ENCODE measurements around the gene NAAA. TPM values are rescaled to one million over a fixed set of nuclear protein-coding genes. Genes with fewer than 3 reads are reported as not detected.
"Not testable (repeated sequence)": the region's sequence is repeated elsewhere in the genome, so short reads cannot be mapped to it uniquely, and the experiment has no call there.

Gene NAAA
- total RNA-seq, 1 donor from 2014 or later = 28.6 TPM

DNA sequence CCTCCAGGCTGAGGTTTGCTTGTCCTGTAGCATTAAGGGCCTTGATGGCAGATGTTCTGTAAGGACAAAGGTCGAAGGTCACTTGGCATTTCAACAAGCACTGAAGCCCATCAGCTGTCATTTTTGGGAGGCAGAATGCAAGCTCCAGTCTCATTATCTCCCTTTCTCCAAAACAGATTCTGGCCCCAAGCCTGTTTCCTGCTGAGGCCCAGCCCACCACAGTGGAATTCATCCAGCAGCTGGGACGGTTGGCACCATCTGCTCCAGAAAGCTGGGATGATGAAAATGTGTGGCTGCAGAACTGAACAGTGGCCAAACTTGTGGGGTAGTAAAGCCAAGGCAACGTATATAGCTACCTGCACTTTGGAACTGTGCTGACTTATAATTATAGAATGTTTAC lies 20.9 kb downstream of the NAAA start:
- DNase-seq (ENCODE audit: low read depth in 2 of 2) = peak in 1 of 2 donors; percentile 48

- peak; percentile 63 to 73 for DNase-seq (ENCODE audit: low read depth in 2 of 2)
These were observed 24.6 kb downstream of the NAAA start for GRCh38 chr4:75916091-75916661.

DNA sequence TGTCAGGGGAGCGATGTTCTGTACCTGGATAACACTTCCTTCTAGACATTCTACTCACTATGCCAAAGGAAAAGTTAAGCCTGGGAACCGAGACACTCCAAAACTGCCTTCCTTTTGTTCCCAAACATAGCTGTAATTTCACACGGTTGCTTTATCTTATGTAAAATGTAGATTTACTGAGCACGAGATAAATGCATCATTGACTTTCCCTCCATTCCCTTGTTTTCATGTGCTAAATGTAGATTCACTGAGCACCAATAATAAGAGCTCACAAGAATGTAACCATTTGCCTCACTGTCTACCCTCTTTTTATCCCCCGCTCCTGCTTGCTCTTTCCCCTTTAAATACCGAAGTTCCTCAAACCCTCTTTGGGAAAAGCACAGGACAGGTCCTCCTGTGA lies 27.8 kb downstream of the NAAA start:
- DNase-seq (ENCODE audit: low read depth in 2 of 2) = no peak

DNA sequence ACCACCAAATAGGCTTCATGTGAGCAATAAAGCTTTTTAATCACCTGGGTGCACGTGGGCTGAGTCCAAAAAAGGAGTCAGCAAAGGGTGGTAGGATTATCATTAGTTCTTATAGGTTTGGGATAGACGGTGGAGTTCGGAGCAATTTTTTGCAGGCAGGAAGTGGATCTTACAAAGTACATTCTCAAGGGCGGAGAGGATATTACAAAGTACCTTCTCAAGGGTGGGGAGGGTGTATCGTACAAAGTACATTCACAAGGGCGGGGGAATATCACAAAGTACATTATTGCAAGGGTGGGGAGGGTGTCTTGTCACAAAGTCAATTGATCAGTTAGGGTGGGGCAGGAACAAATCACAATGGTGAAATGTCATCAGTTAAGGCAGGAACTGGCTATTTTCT lies 30.0 kb downstream of the NAAA start:
- not testable (repeated sequence) for DNase-seq (ENCODE audit: low read depth in 2 of 2)

- DNase-seq (ENCODE audit: low read depth in 2 of 2) = no peak
These were observed 31.4 kb downstream of the NAAA start for GRCh38 chr4:75909405-75909804.

GRCh38 chr4:75908555-75908954 lies 32.3 kb downstream of the NAAA start:
- DNase-seq (ENCODE audit: low read depth in 2 of 2) = no peak

DNA sequence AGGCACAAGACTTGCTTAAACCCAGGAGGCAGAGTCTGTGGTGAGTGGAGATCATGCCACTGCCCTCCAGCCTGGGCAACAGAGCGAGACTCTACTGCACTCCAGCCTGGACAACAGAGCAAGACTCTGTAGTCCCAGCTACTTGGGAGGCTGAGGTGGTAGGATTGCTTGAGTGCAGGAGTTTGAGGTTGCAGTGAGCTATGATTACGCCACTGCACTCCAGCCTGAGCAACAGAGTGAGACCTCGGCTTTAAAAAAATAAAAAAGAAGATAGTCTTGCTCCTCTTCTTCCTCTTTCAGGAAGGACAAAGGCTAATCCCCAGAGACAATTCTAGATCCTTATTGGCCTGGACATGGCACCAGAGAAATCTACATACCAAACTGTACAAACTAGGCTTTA lies 32.8 kb downstream of the NAAA start:
- no peak for DNase-seq (ENCODE audit: low read depth in 2 of 2)

- no peak for DNase-seq (ENCODE audit: low read depth in 2 of 2)
These were observed 36.7 kb downstream of the NAAA start for GRCh38 chr4:75904076-75904475.

GRCh38 chr4:75902352-75902751 lies 38.5 kb downstream of the NAAA start, which contains the start of gene PPEF2:
Gene PPEF2 (minus strand): TSS chr4:75902452. CDS start chr4:75896325, 6,127 bp downstream.
- no peak for DNase-seq (ENCODE audit: low read depth in 2 of 2)

DNA sequence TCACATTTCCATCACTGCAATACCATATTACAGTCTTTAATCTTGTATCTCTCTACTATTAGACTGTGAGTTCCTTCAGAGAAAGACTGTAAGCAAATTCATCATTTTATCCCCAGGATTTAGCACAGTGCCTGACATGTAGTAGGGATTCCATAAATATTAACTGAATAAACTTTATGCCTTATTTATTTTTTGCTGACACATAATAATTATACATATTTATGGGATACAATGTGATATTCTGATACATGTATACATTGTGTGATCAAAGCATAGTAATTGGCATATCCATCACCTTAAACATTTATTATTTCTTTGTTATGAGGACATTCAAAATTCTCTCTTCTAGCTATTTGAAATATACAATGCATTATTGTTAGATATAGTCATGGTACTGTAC lies 42.3 kb downstream of the NAAA start:
- DNase-seq (ENCODE audit: low read depth in 2 of 2) = no peak

- peak; percentile 33 to 50 for DNase-seq (ENCODE audit: low read depth in 2 of 2)
These were observed 45.0 kb downstream of the NAAA start for GRCh38 chr4:75895744-75896314.

DNA sequence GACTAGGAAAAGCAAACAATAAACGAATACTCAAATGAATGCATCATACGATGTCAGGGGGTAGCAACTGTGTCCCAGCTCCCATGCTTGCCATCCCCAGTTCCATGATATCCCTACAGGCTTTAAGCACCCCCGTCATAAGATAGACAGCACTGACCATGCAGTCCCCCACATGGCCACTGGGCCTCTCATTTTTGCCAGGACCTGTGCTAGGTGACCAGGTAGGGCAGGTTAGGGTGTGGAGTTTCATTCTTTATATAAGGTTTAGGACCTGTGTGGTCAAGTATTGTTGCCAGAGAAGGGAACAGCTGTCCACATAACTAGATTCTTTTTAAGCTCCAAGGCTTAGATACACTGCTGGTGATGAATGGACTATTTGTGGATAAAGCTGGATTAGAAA lies 48.3 kb downstream of the NAAA start:
- DNase-seq (ENCODE audit: low read depth in 2 of 2) = no peak

- DNase-seq (ENCODE audit: low read depth in 2 of 2) = no peak
These were observed 49.2 kb downstream of the NAAA start for GRCh38 chr4:75891611-75892010.

DNA sequence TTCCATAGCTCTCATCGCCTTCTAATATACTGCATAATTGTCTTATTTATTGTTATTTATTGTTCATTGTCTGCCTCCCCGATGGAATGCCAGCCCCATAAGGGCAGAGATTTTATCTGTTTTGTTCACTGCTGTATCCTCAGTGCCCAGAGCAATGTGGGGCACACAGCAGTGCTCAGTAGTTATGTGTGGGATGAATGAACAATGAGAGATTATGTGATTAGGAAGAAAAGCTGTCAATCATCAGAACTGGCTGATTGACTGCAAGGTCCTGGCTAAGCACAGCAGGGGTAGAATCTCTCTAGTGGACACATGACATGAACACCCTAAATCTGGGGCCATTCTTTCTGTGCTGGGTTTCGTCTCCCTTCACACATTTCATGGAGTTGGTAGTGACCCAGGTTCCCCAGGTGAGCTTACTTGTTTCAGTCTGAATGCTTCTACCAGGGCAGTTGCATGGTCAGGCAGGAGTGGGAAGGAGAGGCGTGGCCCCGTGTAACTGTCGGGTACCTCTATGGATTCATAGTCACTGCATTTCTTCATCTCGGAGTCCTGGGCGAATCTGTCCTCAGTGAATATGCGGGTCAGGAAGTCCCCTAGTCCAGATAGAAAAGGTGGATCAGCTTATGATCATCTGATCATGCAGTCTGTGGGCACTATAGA lies 51.1 kb downstream of the NAAA start:
- no peak for DNase-seq (ENCODE audit: low read depth in 2 of 2)

- DNase-seq (ENCODE audit: low read depth in 2 of 2) = no peak
These were observed 54.7 kb downstream of the NAAA start for GRCh38 chr4:75886104-75886503.

- DNase-seq (ENCODE audit: low read depth in 2 of 2) = no peak
These were observed 59.3 kb downstream of the NAAA start for GRCh38 chr4:75881476-75881875.

- no peak for DNase-seq (ENCODE audit: low read depth in 2 of 2)
These were observed 60.5 kb downstream of the NAAA start for GRCh38 chr4:75880278-75880677.

- no peak for DNase-seq (ENCODE audit: low read depth in 2 of 2)
These were observed 62.5 kb downstream of the NAAA start for GRCh38 chr4:75878246-75878756.

- DNase-seq (ENCODE audit: low read depth in 2 of 2) = no peak
These were observed 64.6 kb downstream of the NAAA start for GRCh38 chr4:75876218-75876617.

DNA sequence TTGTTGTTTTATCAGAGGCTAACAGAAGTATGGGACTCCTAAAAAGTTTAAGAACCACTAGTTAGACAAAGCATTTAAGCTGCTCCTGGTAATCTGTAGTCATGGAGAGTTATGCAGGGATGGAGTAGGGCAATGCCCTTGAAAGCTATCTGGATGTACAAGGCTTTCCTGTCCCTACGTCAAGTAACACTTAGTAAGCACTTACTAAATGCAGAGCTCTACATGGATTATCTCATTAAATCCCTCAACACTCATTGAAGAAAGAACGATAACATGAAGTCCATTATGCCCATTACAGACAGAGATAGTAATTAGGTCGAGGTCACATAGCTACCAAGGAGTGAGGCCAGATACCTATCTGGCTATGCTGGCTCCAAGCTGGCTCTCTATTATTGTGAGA lies 71.7 kb downstream of the NAAA start:
- DNase-seq (ENCODE audit: low read depth in 2 of 2) = no peak

DNA sequence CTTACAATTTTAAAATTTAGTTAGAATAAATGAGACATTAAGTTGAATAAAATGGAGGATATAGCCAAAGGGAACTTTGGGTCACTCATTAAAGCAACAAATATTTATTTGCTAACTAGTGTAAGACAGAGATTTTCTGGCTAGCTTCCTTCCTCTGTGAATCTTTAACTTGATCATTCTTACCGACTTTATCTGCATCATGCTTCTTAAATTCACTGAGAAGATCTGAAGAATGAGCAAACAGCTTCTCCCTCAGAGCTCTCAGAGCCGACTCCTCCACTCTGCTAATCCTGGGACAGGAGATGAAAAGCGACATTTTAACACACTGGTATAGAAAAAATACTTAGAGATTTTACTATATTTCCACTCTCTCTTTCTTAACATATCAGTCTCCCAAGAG lies 73.7 kb downstream of the NAAA start:
- DNase-seq (ENCODE audit: low read depth in 2 of 2) = no peak

Data from lung microvascular endothelial cell (primary cell).